SU-DHL-6 (cell line): ENCODE results near the gene CD1E.

Experiments used
- H2AFZ ChIP-seq: fragments of 200-600 bp; sonication (generic); 2 replicates; pipeline ENCODE4 v1.6.1; 2014; ENCODE audit warnings: low read depth, mild to moderate bottlenecking, moderate library complexity, mixed read lengths, antibody characterized with exemption, low read length; ENCODE audit not compliant: severe bottlenecking
- H3F3A ChIP-seq: fragments of 200-600 bp; shearing (Covaris generic); 2 replicates; pipeline ENCODE4 v1.6.0; 2016; ENCODE audit warnings: antibody characterized with exemption, mild to moderate bottlenecking; ENCODE audit not compliant: insufficient read depth
- H3K27ac ChIP-seq: fragments of 200-600 bp; sonication (generic); 2 replicates; pipeline ENCODE4 v1.5.1; 2016; ENCODE audit warnings: low read depth, mild to moderate bottlenecking, low read length, moderate library complexity, mixed read lengths
- H3K27me3 ChIP-seq: fragments of 200-600 bp; sonication (generic), shearing (Covaris generic); 2 replicates; pipeline ENCODE4 v1.6.0; 2014; ENCODE audit warnings: mild to moderate bottlenecking, low read length
- H3K36me3 ChIP-seq: fragments of 200-600 bp; sonication (generic); 2 replicates; pipeline ENCODE4 v1.6.1; 2014; ENCODE audit warnings: mild to moderate bottlenecking, low read length, mixed read lengths
- H3K4me2 ChIP-seq: fragments of 300-600, 200-600 bp; shearing (Covaris generic), sonication (generic); 2 replicates; pipeline ENCODE4 v1.6.0; 2014; ENCODE audit warnings: low read length, low read depth, mild to moderate bottlenecking; ENCODE audit not compliant: poor library complexity, severe bottlenecking
- H3K4me3 ChIP-seq: fragments of 200-600 bp; sonication (generic); 2 replicates; pipeline ENCODE4 v1.5.1; 2014; ENCODE audit warnings: antibody characterized with exemption, low read length, mild to moderate bottlenecking, mixed read lengths; ENCODE audit not compliant: insufficient read depth, poor library complexity, severe bottlenecking
- H3K79me2 ChIP-seq: fragments of 200-600 bp; sonication (generic); 2 replicates; pipeline ENCODE4 v1.6.1; 2014; ENCODE audit warnings: mild to moderate bottlenecking, low read length, moderate library complexity; ENCODE audit not compliant: insufficient read depth
- H3K9ac ChIP-seq: fragments of 200-600 bp; sonication (generic); 2 replicates; pipeline ENCODE4 v1.7.0; 2014; ENCODE audit warnings: mild to moderate bottlenecking, low read length
- H3K9me2 ChIP-seq: fragments of 200-600 bp; sonication (generic); replicated peaks from 2 replicates; pipeline ENCODE4 v1.6.1; 2014; ENCODE audit warnings: low read length; ENCODE audit not compliant: insufficient read depth
- H3K9me3 ChIP-seq: fragments of 200-600 bp; sonication (generic); 2 replicates; pipeline ENCODE4 v1.6.1; 2014; ENCODE audit warnings: low read length, mixed read lengths; ENCODE audit not compliant: insufficient read depth
- H4K20me1 ChIP-seq: fragments of 200-600 bp; sonication (generic); 2 replicates; pipeline ENCODE4 v1.6.1; 2014; ENCODE audit warnings: low read depth, mild to moderate bottlenecking, antibody characterized with exemption, low read length, moderate library complexity, mixed read lengths
- CTCF ChIP-seq: fragments of 200-600 bp; sonication (generic); IDR thresholded peaks from one replicate; pipeline ENCODE4 v1.5.1; 2017; ENCODE audit warnings: antibody characterized with exemption, mild to moderate bottlenecking, low read length, moderate library complexity; ENCODE audit not compliant: insufficient read depth, poor library complexity, severe bottlenecking
- EZH2phosphoT487 ChIP-seq: fragments of 200-600 bp; sonication (generic), shearing (Covaris generic); conservative IDR thresholded peaks from 2 replicates; pipeline ENCODE4 v1.6.1; 2018; ENCODE audit warnings: mild to moderate bottlenecking, antibody characterized with exemption, low read length, moderate library complexity, mixed read lengths

CD1E gene

GRCh38 chr1:158329300-158329699 is 24.4 kb upstream of the CD1E start:
- H3K27ac ChIP-seq = no peak overlapping the region
- no peak overlapping the region for H3K9ac ChIP-seq

DNA sequence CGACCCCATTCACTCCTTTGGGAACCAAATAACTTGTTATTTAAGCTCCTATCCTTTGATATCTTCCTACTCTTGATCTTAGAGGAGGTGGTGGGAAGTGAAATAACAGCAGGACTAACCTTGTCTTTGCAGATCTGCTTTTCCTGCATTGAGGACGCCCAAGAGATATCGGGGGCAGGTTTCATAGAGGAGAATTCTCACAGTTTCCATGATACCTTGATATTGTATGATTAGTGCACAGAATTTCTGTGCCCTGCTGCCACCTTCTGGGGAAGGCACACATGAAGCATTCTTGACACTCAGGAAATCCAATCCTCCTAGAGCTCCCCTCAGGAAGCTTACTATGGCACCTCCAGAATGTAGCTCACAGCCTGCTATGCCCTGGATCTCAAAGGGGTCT is 24.0 kb upstream of the CD1E start:
- Histone ChIP-seq H3K4me2 (no peak overlapping the region), H3K27ac (no peak overlapping the region), H4K20me1 (no peaks in the 10 kb centered on the region), H3K9me2 (no peaks in the 10 kb centered on the region), H3K36me3 (no peaks in the 10 kb centered on the region), H3K27me3 (no peaks in the 10 kb centered on the region), H2AFZ (no peak overlapping the region), H3F3A (no peaks in the 10 kb centered on the region), H3K79me2 (no peaks in the 10 kb centered on the region), H3K9me3 (no peaks in the 10 kb centered on the region), H3K4me3 (no peak overlapping the region), H3K9ac (no peak overlapping the region)
- TF ChIP-seq EZH2phosphoT487 = no peak
- TF ChIP-seq CTCF = peak; percentile 60

More at GRCh38 chr1:158329300-158329699, 24.4 kb upstream of the CD1E start:
- Histone ChIP-seq H3K27me3 (no peaks in the 10 kb centered on the region), H3F3A (no peaks in the 10 kb centered on the region), H3K4me3 (no peak overlapping the region), H4K20me1 (no peaks in the 10 kb centered on the region), H2AFZ (no peak overlapping the region), H3K4me2 (no peak overlapping the region), H3K79me2 (no peaks in the 10 kb centered on the region), H3K36me3 (no peaks in the 10 kb centered on the region), H3K9me2 (no peaks in the 10 kb centered on the region), H3K9me3 (no peaks in the 10 kb centered on the region)
- TF ChIP-seq EZH2phosphoT487 (no peak), CTCF (no peak)

GRCh38 chr1:158330391-158331105 is 23.1 kb upstream of the CD1E start:
- H2AFZ ChIP-seq = no peak overlapping the region
- no peaks in the 10 kb centered on the region for H4K20me1 ChIP-seq
- H3F3A ChIP-seq = no peaks in the 10 kb centered on the region
- no peak overlapping the region for H3K27ac ChIP-seq
- no peaks in the 10 kb centered on the region for H3K9me3 ChIP-seq
- H3K9me2 ChIP-seq = no peaks in the 10 kb centered on the region
- no peaks in the 10 kb centered on the region for H3K79me2 ChIP-seq
- no peak overlapping the region for H3K4me3 ChIP-seq
- no peak overlapping the region for H3K9ac ChIP-seq
- H3K36me3 ChIP-seq = no peaks in the 10 kb centered on the region
- TF ChIP-seq EZH2phosphoT487 (no peak), CTCF (no peak)
- no peaks in the 10 kb centered on the region for H3K27me3 ChIP-seq
- H3K4me2 ChIP-seq = no peak overlapping the region
